ENCODE measurements around the gene CELF4. TPM values are rescaled to one million over a fixed set of nuclear protein-coding genes. Genes with fewer than 3 reads are reported as not detected.

The CELF4 gene
- total and polyA plus RNA-seq, 7 donors: 0.60 to 5.0 (median 1.8) TPM; not detected in 1

DNA sequence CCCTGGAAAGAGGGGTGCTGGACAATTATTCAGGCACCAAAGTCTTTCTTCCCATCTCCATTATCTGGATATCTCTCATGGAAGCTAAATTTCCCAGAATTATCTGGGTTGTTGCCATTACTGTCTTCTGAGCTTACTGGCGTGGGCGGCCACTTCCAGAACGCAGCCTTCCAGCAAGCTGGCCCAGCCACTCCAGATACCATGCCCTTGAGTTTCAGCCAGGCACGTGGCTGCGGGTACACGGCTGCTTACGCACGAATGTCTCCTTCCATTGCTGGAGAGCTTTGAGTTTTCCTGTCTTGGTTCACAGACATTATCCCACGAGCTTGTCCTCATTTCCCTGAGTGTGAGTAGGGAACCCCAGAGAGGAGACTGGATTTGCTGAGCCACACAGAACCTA lies 32.7 kb downstream of the CELF4 start:
- 85 to 88% methylated on average over 9 of the region's 9 CpGs for WGBS, 2 donors
- Histone ChIP-seq H3K9me3 (no peaks in the 10 kb centered on the region), H3K27ac (no peak overlapping the region), H3K4me3 (no peak overlapping the region), H3K4me1 (no peaks in the 10 kb centered on the region), H3K36me3 (no peaks in the 10 kb centered on the region), H3K27me3 (peaks cover 0 to 44% (median 6%) of the 10 kb centered on the region in 3 donors)
- DNase-seq: no peak
- intact Hi-C loops (cut with DNase I): loop anchor here (10.0 kb wide), 1 partner anchor 148 kb away; no protein-coding TSS in a partner anchor
- no peak for TF ChIP-seq CTCF (IDR thresholded peaks at IDR 0.05)
- TF ChIP-seq POLR2A (IDR thresholded peaks at IDR 0.05): no peak
- TF ChIP-seq EP300 (IDR thresholded peaks at IDR 0.05): no peak
- no peak for TF ChIP-seq POLR2AphosphoS5 (IDR thresholded peaks at IDR 0.05)

DNA sequence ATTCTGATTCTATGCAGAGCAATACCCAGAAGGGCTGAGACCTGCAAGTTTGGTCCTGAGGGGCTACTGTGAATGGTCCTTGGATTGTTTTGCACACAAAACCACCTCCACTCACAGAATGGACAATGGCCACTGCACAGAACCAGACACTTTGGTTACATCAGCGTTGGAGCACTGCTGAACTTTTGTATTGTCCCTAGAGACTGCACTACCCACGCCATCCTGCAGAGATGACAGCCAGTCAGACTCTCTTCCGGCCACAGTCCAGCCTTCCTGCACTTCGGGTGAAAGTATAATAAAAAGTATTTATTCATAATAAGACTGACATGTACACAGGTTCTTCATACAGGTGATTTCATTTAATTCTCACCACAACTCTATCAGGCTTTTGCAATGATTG lies 35.7 kb downstream of the CELF4 start:
- intact Hi-C loops (cut with DNase I): loop anchor here (10.0 kb wide), 1 partner anchor 145 kb away; no protein-coding TSS in a partner anchor
- WGBS, 2 donors: 51 to 65% methylated on average over 4 of the region's 4 CpGs
- no peaks in the 10 kb centered on the region for H3K9me3 ChIP-seq
- TF ChIP-seq POLR2A (IDR thresholded peaks at IDR 0.05): no peak
- TF ChIP-seq EP300 (IDR thresholded peaks at IDR 0.05): no peak
- TF ChIP-seq CTCF (IDR thresholded peaks at IDR 0.05): no peak
- no peak for TF ChIP-seq POLR2AphosphoS5 (IDR thresholded peaks at IDR 0.05)
- no peak overlapping the region for H3K4me3 ChIP-seq
- H3K4me1 ChIP-seq: no peaks in the 10 kb centered on the region
- no peaks in the 10 kb centered on the region for H3K36me3 ChIP-seq
- H3K27ac ChIP-seq: no peak overlapping the region
- no peak for DNase-seq
- H3K27me3 ChIP-seq: peaks cover 2 to 37% (median 6%) of the 10 kb centered on the region in 3 donors

DNA sequence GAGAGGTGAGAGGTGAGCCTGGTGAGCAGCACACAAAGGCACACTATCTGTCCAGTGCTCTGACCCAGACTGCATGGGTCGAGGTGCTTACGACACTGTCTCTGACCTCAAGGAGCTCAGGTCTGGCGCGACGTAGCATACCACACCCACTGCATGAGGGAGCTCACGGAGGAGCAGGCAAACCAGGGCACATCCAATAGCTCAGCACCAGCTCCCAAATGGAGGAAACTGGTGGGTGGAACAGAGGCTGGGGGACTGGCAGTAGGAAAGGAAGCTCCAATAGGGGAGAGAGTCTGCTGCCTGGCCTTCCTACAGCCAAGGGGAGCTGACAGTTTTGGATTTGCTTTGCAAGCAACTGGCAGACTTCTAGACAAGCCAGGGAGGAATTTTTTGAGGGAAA lies 36.3 kb downstream of the CELF4 start:
- Histone ChIP-seq H3K4me1 (no peaks in the 10 kb centered on the region), H3K27me3 (peaks cover 6 to 42% (median 11%) of the 10 kb centered on the region in 3 donors), H3K4me3 (no peak overlapping the region), H3K9me3 (no peaks in the 10 kb centered on the region), H3K27ac (no peak overlapping the region), H3K36me3 (no peaks in the 10 kb centered on the region)
- TF ChIP-seq EP300 (IDR thresholded peaks at IDR 0.05) (no peak), CTCF (IDR thresholded peaks at IDR 0.05) (no peak), POLR2AphosphoS5 (IDR thresholded peaks at IDR 0.05) (no peak)
- intact Hi-C loops (cut with DNase I): no loop called here
- no peak for DNase-seq
- WGBS, 2 donors: 71 to 82% methylated on average over 6 of the region's 6 CpGs

- 77% methylated on average over 3 of the region's 3 CpGs for WGBS, 2 donors
- peaks cover 6 to 46% (median 22%) of the 10 kb centered on the region in 3 donors for H3K27me3 ChIP-seq
- H3K27ac ChIP-seq: no peak overlapping the region
- no peaks in the 10 kb centered on the region for H3K9me3 ChIP-seq
- intact Hi-C loops (cut with DNase I): no loop called here
- no peak for DNase-seq
- H3K4me3 ChIP-seq: no peak overlapping the region
- no peaks in the 10 kb centered on the region for H3K4me1 ChIP-seq
- no peak for TF ChIP-seq EP300 (IDR thresholded peaks at IDR 0.05)
- TF ChIP-seq CTCF (IDR thresholded peaks at IDR 0.05): no peak
- H3K36me3 ChIP-seq: no peaks in the 10 kb centered on the region
Observed at GRCh38 chr18:37527395-37527794, 38.2 kb downstream of the CELF4 start.

DNA sequence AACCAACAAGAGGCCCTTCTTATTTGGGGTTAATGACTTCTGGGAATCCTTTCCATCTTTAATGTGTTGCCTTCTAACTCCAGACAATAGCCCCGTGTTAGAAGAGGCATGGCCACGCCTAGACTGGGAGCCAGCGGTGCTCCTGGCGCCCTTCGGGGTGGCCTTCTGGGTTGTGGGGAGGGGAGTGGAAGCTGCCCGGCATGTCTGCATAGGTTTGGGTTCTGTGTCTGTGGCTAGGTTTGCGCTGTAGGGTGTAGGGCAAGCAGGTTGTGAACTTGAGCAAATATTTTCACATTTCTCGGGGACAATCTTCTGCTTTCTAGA lies 40.4 kb downstream of the CELF4 start:
- DNase-seq: no peak
- TF ChIP-seq POLR2AphosphoS5 (IDR thresholded peaks at IDR 0.05) (no peak), EP300 (IDR thresholded peaks at IDR 0.05) (no peak), CTCF (IDR thresholded peaks at IDR 0.05) (no peak), POLR2A (IDR thresholded peaks at IDR 0.05) (no peak)
- no peaks in the 10 kb centered on the region for H3K36me3 ChIP-seq
- intact Hi-C loops (cut with DNase I): no loop called here
- no peaks in the 10 kb centered on the region for H3K4me1 ChIP-seq
- H3K9me3 ChIP-seq: no peaks in the 10 kb centered on the region
- no peak overlapping the region for H3K27ac ChIP-seq
- H3K4me3 ChIP-seq: no peak overlapping the region
- peaks cover 6 to 43% (median 22%) of the 10 kb centered on the region in 3 donors for H3K27me3 ChIP-seq
- WGBS, 2 donors: 19 to 48% methylated on average over 8 of the region's 8 CpGs
